CD4-positive, alpha-beta T cell treated with Interleukin-12 subunit alpha and Interleukin-12 subunit beta, for 1 hour (primary cell): ENCODE data around the gene XK.
"Not testable (repeated sequence)": the region's sequence is repeated elsewhere in the genome, so short reads cannot be mapped to it uniquely, and the experiment has no call there.

ENCODE experiments used
- DNase-seq: peaks from one replicate; pipeline ENCODE4 v3.0.0-alpha.2; 2020

XK gene, protein sequence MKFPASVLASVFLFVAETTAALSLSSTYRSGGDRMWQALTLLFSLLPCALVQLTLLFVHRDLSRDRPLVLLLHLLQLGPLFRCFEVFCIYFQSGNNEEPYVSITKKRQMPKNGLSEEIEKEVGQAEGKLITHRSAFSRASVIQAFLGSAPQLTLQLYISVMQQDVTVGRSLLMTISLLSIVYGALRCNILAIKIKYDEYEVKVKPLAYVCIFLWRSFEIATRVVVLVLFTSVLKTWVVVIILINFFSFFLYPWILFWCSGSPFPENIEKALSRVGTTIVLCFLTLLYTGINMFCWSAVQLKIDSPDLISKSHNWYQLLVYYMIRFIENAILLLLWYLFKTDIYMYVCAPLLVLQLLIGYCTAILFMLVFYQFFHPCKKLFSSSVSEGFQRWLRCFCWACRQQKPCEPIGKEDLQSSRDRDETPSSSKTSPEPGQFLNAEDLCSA

DNA sequence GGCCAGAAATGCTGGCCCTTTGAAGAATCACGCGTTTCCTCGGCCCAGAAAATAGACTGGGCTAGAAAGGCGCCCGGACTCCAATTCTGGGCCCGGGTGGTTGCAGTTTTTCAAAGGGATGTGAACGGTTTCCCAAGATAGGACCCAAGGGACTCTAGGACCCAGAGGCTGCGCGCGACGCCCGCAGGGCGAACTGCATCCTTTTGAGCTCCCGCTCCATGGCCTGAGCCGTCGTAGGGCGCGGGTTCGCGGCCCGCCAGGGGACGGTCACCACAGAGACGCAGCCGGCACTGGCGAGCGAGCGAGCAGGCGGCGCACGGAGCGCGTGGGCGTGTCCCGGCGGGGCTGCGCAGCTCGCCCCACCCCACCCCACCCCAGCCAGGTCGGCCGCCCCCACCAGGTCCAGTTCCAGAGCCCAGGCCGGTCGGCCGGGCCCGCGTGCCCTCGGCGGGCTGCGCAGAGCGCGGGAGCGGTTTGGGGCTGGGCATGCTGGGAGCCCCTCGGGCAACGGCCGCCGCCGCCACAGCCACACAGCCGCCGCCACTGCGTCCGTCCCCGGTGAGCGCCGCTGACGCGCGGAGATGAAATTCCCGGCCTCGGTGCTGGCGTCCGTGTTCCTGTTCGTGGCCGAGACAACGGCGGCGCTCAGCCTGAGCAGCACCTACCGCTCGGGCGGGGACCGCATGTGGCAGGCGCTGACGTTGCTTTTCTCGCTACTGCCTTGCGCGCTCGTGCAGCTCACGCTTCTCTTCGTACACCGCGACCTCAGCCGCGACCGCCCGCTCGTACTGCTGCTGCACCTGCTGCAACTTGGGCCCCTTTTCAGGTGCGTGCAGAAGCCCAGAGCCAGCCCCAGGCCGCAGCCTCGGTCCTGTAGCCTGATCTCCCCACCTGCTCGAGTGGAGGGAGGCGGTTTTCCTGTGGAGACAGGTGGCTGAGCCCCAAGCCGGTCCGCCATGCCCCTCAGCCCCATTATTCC is at the start of gene XK:
Gene XK, plus strand, starts transcription at position 411 of the 979 bp plus-strand sequence. Its CDS starts 171 bp downstream, at position 582.
- peak; percentile 15 for DNase-seq

DNA sequence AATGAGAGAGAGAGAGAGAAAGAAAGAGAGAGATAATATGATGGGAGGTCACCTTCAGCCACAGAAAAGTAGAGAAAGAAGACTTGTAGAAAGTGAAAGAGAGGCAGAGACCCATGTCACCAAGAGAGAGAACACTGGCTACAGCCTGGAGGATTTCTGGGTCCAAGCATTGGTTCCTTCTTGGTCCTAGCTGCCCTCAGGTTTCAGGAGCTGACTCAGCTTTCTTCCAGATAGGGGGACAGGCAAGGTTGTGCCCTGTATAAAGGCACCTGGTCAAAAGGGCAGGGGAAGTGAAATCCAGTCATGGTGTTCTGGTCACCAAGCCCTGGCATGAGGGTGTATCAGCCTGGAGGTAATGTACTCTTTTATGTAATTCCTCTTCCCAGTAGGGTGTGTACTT is 47.5 kb upstream of the XK start:
- DNase-seq, result no peak

DNA sequence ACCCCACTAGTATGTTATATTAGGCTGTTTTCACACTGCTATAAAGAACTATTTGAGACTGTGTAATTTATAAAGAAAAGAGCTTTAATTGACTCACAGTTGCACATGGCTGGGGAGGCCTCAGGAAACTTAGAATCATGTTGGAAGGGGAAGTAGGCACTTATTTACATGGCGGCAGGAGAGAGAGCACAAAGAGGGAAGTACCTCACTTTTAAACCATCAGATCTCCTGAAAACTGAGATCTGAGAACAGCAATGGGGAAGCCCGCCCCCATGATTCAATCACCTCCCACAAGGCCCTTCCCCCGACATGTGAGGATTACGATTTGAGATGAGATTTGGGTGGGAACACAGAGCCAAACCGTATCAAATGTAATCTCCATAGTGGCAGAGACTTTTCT is 45.4 kb upstream of the XK start:
- DNase-seq, result no peak

DNA sequence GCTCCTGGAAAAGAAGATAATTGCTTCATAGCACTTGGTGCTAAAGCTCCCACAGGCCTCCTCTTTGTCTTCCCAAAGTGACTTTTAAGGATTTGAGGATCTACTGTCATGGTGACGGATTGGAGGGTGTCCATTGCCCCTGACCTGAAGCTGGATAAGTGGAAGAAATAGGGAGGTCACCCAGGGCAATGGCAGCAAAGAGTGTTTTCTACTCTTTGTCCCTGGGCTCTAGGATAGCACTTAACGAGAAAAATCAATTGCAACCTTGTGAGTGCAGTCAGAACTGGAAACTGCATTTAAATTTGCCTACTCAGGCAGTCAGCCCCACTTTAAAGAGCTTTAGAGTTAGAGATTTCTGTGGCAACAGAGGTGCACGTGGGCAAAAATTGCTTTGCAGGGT is 43.7 kb upstream of the XK start:
- no peak for DNase-seq

DNA sequence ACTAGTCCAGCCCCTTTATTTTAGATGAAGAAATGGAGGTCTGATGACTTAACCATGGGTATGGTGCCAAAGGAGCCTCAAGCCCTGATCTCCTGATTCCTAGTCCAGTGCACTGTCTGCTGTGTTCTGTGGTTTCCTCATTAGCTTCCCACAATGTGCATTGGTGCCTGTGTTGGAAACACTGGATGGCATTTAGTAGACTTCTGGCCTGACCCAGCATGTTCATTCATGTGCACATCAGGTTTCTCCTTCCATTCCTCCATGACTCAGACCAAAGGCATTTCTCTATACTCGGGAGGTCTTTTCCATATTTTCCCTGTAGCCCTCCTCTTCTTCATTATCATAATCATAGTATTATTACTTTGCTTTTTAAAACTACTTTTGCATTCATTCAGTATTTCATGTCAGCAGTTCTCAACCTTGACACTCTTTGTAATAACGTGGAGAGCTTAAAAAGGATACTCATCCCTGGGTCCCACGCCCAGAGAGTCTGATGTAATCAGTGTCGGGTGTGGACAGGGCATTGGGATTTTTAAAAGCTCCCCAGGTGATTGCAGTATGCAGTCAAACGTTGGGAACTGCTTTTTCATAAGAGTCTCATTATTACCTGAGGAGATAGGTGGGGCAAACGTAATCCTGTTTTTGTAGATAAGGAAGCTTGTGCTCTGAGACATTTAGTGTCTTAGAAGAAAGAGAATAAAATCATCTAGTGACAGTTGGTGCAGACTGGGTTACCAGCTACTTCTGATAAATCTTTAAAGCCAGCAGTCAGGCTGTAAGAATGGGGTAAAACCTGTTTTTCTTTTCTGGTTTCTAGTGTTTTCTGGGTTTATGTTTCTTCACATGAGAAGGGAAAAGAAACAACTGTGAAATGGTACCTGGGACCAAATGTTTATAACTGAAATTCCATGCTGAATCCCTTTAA is 40.9 kb upstream of the XK start:
- DNase-seq, result no peak

DNA sequence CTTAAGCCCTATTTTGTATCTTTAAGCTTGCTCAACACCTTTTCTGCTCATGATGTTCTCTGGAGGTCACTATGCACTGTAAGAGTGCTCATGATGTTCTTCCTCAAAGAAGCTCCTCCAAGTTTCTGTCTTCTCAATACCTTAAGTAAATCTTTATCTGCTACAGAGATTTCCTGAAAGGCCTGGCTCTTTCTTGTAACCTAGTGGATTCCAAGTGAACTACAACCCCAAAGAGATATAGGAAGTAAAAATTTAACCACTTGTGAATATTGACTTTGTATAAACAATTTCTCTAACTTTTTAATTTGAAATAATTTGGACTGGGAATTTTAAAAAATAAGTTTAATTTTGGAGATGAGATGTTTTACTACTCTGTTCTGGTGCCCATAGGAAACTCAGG is 39.3 kb upstream of the XK start:
- no peak for DNase-seq

DNA sequence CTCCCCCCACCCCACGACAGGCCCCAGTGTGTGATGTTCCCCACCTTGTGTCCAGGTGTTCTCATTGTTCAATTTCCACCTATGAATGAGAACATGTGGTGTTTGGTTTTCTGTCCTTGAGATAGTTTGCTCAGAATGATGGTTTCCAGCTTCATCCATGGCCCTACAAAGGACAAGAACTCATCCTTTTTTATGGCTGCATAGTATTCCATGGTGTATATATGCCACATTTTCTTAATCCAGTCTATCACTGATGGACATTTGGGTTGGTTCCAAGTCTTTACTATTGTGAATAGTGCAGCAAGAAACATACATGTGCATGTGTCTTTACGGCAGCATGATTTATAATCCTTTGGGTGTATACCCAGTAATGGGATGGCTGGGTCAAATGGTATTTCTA is 34.7 kb upstream of the XK start:
- not testable (repeated sequence) for DNase-seq

DNA sequence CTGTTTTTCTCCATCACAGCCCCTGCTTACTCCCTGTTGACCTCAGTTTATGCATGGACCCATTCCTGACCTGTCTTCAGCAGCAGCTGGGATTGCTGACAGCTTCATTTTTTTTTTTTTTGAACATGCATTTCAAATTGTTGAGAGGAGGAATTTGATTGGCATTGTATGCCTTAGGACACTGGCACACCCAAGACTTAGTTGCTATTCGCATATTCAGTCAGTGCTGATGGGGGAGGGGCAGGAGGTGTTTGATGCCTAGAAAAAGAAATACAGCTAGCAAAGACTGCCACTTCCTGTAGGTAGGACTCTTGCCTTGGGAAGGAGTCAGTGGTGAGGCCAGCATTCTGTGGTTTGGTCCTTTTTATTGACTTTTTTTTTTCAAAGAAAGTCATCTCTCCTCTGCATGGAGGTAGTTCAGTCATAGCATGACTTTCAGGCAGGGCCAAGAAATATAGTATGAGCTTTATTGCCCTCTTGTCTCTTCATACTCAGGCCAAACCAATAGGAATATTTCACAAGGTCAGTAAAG is 33.6 kb upstream of the XK start:
- DNase-seq, result no peak

DNA sequence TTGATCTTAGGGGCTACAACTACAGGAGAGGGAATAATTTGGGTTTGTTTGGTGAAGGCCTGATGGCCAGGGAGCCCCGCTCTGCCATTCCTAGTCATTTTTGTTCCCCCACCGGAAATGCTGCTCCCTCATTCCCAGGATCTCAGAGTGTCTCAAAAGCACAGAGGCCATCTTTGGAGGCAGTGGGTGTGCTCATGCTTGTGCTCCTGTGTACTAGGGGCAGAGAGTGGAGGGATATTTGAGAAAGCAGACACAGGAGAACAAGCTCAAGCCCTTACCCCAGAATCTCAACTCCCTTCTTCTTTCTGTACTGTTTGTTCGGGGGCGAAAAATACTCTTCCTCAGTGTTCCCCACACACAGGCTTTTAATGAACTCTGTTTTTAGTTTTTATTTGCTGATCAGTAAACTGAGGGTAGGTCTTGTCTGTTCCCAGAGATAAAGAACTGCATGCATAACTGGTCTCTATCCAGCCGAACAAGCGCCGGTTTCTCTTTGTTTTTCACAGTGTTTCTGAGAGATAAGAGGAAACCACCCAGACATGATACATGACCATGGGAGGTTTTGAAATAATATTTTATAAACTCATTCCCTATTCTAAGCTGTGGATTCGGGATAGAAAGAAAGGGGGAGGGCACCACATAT is 32.9 kb upstream of the XK start:
- DNase-seq, result no peak

DNA sequence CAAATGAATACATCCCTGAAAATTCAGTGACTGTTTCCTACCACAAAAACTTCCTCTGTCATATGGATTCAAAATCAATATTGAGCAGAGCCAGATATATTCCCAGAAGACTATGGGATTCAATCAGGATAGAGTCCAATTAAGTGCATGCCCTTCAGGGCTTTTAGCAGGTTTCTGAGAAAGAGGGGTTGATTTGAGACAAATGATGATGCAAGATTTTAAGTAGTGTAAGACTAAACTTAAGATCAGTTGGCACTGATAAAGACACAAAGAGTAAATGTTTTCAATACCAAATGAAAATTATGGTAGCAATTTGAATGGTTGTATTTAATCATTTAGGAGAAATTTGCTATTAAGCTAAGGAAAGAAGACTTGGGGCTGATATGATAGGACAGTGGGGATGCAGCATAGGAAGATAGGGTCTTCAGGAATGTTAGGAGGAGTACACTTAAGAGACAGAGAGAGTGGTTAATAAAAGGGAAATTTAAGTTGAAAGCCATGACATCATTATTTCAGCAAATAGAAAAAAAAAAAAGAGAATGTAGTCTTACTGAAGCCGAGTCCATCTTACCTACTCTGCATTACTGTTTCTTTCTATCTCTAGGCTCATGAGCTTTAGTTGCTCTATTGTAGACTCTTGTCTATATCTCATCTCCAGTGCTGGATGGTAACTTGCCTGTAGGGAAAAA is 32.0 kb upstream of the XK start:
- DNase-seq, result no peak

DNA sequence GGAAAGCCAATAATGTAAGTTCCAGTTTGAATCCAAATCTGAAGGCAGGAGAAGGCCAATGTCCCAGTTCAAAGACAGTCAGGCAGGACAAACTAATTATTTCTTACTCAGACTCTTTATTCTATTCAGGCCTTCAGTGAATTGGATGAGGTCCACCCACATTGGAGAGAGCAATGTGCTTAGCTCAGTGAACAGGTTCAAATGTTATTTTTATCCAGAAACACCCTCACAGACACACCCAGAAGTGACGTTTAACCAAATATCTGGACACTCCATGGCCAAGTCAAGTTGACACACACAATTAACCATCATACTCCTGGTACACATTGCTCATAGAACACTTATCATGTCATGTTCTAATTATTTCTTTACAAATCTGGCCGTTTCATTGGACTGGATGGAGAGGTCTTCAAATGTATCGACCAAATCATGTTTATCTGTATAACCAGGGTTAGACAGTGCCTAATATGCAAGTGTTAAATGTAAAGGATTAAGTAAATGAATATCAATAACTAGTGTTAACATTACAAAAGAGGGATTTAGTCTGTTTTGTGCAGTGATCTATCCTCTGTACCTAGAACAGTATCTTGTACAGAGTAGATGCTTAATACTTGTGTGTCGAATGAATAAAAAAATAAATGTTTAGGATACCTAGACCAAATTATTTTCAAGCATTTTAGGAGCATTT is 27.1 kb upstream of the XK start:
- no peak for DNase-seq

DNA sequence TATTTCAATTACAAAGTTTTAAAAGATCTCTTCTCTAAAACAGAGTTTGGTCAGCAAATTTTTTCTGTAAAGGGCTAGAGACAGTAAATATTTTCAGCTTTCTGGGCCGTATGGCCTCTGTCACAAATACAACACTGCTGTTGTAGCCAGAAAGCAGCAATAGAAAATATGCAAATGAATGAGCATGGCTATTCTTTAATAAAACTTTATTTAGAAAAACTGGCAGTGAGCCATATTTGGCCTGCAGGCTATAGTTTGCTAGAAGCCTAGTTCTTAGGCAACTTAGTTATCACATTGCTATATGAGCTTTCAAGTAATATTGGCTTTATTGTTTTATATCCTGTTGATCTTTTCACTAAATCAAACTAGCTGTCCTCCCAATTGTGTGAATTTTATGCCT is 26.5 kb upstream of the XK start:
- no peak for DNase-seq

DNA sequence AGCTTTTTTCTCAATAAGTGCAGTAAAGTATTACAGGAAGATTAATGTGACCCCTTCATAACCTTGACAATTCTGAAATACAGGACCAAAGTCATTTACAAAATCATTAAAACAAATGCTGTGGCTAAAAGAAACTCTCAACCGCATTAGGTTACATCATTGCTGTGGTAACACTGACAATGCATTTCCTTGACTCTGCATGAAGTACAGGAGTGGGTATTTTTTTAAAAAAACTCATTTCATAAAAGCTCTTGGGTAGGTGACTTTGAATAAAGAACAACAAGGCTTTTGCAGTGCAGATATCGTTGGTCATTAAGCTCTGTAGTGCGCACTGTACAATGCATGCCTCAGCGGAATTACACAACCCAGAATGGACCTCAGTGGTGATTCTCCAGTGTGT is 23.4 kb upstream of the XK start:
- no peak for DNase-seq

DNA sequence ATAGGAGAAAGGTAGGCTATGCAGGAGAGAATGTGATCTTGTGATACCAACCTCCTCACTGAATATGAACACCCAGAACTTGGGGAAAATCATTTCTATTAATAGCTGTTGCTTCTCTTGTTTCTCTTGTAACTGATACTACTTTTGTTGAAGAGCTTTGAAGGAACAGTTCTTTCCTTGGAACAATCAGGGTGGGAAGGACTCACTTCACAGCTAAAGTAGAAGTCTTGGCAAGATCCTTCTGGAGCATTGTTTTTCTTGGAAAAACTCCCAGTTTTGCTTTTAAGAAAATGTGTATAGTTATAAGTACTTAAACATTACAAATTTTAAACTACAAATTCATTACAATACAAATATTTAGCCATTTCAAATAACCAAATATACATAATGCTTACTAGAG is 19.1 kb upstream of the XK start:
- DNase-seq, result no peak

DNA sequence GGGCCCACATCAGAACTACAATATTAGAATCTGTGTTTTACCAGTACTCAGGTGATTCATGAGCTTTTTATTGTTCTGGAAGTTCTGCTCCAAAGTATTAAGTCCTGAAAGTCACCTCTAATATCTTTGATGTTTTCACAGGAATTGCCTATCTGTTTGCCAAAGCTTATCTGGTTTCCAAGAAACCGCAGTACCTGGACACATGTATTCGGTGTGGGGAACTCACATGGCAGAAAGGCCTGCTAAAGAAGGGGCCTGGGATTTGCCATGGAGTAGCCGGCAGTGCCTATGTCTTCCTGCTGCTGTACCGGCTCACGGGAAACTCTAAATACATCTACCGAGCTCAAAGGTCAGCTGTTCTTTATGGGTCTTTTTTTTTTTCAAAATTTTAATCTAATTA is 18.4 kb upstream of the XK start:
- DNase-seq, result no peak

DNA sequence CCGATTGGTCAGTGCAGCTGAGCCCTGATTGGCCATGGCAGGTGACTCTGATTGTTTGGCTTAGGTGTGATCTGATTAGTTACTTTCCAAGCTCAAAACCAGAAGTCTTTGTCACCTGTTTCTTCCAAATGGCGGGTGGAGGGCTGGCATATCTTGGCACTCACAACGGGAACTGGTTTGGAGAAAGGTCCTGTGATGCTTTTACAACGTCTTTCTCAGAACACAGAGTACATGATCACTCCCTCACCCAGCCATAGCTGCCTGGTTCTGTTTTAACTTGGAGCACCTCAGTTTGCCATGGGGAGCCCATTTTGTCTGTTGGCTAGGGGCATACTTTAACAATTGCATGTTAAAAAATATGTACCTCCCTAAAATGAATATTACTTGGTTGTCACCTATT is 13.0 kb upstream of the XK start:
- no peak for DNase-seq

DNA sequence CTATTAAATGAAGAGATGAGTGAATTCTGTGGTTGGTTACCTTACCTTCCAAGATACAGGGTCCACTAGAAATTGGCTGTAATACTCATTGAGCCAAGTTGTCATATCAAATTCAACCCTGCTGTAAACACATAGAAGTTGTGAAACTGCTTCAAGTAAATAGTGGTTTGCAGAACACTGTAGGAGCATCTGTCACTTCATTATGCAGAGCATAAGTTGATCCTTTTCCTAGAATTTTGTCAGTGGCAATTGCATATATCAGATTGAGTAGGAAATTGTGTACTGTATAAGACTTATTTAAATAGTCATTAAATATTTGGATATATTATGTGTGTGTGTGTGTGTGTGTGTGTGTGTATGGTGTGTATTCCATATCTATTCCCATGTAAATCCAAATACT is 8.8 kb upstream of the XK start:
- DNase-seq, result no peak

DNA sequence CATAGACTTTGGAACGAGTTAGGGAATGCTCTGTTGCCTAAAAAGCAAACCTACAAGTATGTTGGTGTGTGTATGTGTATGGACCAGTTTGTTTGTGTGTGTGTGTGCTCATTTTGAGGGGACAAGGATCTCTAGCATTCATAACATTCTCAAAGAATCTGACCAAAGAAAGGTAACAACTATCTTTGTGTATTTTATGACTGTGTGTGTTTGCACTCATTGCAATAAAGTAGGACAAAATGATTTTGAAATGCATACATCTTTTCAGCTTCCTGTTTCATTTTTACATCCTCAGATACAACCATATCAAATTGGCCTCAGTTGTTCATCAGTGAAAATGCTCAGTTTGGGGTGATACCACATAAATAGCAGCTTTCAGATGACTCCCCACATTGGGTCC is 8.3 kb upstream of the XK start:
- no peak for DNase-seq

DNA sequence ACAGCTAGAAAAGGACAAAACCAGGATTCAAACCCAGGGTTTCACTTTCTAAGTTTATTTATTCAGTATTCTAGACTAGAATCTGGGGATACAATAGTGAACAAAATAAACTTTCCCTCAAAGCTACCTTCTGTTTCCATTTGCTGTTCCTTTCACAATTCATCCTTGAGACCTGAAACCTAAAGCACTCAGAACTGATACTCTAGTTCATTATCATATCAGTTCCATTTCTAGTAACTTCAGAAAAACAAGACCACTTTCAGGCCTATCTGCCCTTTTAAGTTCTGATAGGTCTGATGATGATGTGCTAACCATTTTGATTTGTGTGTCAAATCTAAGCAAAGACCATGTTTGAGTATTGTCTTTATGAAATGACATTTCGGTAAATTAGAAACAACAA is 7.8 kb upstream of the XK start:
- DNase-seq, result no peak

DNA sequence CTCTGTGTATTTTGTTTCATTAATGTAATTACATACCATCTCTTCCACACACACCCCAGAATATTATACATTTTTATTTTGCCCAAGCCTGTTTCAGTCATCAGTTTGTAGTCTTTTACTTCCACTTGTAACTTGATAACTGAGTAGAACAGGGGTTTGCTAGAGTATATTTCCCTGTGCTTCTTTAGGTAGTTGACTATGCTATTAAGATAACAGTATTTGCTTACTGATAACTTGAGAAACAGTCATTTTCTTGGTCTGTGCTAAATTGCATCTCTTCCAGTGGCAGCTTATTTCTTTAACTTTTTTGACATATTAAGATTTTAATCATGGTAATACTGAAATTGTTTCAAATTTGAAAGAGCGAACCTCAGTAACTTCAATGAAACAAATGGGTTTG is 7.0 kb upstream of the XK start:
- no peak for DNase-seq

DNA sequence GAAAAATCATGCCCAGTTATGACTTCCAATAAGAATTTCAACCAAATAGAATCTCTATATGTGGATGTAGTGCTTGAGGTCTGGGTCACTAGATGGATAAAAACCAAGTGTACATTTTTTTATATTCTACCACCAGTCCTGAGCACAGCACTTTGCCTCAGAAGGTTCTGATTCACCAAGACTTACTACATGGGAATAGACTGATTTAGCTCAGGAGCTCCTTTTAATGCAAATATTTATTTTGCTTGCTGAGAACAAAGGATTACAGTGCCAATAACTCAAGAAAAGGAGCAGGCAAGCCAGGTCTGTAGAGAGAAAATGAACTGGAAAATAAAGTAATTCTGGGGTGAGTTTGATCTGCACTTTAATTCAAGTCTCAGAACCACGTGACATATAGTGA is 6.4 kb upstream of the XK start:
- no peak for DNase-seq
